RKO (cell line): ENCODE data around the gene C3orf20.
A peak's percentile ranks its signal among the peaks of the same experiment; 100 is the strongest.
"Not testable (repeated sequence)": the region's sequence is repeated elsewhere in the genome, so short reads cannot be mapped to it uniquely, and the experiment has no call there.

Experiments used
- DNase-seq: peaks from one replicate; pipeline ENCODE4 v3.0.0-alpha.2; 2016; ENCODE audit warnings: low spot score

The C3orf20 gene

DNA sequence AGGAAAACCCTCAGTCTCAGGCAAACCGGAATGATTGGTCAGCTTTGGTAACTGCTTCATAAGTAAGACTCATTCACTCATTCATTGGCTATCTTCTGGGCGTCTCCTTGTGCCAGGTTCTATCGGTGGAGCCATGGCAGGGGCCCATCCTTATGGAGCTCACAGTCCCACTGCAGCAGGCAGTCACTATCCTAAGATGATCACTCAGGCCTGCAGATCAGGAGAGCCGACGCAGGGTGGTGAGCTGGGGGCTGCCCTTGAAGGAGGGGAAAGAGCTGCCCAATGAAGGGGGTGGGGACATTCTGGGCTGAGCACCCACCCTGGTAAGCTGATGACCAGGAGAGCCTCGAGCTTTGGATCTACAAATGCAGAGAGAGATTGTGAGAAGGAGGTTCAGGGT is 123.3 kb downstream of the C3orf20 start:
- no peak for DNase-seq

DNA sequence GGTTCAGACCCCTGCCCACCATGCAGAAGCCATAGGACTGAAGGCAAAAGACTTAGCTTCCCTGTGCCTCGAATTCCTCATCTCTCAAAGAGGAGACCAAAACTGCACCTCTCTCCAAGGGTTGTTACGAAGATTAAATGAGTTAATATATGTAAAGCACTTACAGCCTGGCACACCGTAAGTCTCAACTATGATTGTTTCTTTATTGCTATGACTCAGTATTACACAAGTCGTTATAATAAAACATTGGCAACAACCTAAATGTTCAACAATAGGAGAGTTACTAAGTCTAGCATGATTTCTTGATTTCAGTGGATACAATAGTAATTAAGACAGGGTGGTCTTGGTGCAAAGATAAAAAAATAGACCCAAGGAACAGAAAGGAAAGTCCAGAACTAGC is 124.2 kb downstream of the C3orf20 start:
- peak; percentile 18 for DNase-seq

DNA sequence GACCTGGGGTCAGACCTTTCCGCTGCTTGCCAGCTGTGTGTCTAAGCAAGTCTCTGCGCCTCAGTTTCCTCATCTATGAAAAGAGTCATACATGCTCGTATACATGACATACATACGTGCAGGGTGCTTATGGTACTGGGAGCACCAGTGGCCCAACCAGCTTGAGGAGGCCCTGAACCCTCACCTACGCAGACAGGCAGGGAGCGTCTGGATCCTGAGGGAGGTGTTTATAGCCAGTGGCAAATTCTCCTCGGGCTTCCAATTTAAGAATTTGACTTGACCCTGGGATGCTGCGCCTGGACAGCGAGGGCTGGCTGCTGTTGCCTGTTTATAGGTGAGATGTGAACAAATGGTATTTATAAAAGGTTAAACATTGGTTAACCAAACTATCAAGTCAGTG is 126.1 kb downstream of the C3orf20 start:
- no peak for DNase-seq

DNA sequence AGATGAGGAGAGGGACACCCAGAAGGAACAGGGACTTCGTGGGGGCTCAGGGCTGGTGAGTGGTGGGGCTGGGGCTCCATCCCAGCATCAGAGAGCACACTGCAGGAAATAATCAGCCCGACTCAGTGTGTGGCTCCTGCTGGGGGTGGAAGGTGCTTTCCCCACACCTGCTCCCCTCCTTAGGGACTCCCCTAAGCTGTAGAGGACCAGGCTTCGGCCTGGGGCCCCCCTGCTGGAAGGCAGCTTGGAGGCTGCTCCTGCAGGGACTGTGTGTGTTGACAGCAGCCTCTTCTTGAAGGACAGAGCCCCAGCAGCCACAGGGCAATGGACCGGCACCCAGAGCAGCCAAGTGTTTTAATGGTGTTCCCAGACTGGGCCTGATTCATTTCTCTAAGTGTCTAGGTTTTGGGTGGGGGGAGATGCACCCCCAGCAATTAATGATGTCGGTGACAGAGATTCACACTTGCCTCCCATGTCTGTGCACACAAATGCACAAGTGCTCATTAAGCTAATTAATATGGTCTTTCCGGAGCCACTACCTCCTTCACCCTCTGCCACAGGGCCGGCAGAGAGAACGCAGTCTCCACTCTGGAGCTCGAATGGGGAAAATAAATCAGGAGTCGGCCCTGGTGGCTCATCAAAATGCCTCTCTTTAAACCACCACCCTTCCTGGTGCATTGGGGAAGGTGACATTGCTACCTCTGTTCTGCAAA is 126.9 kb downstream of the C3orf20 start:
- DNase-seq = no peak

DNA sequence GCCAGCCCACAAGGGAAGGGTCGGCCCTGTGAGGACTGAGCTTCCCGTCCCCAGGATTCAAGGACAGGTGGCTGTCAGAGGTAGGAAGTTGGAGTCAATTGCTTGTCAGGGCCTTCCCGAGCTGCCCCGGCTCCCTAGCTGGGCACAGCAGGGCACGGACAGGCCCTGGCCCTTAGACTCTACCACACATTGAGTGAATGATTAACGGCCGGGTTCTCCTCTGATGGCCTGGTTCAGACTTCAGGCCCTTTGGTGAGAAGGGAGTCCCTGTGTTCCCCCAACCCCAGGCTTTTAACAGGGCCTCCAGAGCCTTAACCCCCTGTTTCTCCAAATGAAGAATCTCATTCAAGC is 127.4 kb downstream of the C3orf20 start:
- no peak for DNase-seq

DNA sequence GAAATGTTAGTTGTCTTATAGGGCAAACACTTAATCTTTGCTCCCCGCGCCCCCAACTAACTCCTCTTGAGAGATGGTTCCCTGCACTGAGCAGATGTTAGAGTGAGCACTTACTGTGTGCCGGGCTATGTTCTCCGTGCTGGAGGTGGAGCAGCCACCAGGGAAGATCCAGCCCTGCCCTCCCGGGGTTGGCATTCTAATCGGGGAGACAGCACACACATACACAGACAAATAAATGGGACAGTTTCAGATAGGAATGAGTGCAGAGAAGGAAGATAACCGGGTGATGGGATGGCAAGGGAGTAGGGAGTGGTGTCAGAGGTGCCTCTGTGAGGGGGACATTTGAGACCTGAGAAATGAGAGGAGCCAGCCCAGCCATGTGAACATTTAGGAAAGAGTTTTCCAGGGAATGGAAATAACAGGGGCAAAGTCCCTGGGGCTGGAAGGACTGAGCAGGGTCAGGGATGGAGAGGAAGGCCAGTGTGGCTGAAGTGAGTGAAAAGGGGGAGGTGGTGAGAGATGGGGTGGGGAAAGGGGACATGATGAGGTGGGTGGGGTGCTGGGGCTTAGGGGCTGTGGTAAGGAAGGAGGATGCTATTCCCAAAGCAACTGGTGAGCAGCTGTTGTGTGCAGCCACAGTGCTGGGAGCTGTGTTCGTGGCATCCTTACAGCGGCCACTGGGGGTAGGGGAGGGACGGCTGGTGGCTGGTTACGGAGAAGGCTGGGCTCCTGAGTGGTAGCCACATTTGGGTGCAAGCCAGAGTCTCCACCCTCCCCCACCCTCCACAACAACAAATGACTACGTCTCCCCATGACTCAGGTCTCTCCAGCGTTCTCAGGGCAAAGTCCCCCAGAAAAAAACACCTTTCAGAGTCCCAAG is 128.4 kb downstream of the C3orf20 start:
- DNase-seq = no peak

DNA sequence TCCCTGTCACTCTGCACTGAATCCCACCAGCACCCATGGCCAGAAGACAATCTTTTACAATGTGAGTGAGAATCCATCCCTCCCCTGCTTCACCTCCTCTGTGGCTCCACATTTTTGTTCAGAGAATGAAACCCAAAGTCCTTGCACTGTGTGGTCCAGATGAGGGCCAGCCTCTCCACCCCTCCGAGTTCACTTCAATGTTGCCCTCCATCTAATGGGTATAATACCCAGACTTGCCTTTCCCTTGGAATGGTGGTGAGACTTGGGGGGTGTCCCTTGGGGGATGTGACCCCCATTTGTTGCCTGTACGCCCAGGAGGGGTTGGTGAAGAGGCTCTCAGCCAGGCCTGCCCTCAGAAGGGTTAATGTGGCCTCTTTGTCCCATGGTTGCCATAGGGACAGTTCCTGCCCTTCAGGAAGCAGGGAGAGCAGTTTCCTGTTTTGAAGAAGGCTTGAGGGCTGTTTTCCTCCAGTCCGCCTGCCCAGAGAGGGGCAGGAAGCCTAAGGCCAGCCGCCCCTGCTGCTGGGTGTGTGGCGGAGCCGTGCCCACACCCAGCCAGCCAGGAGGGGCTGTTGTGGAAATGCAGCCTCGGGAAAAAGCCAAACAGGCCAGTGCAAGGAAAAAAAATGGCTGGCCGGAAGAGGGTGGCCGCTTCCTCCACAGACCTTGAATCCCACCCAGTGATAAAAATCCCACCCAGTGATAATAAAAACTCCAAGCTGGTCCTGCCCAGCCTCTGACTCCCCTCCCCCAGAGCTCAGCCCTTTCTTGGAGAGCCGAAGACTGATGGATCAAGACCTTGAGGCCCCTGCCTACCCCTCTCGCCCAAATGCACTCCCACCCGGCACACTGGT is 129.3 kb downstream of the C3orf20 start:
- DNase-seq = no peak

DNA sequence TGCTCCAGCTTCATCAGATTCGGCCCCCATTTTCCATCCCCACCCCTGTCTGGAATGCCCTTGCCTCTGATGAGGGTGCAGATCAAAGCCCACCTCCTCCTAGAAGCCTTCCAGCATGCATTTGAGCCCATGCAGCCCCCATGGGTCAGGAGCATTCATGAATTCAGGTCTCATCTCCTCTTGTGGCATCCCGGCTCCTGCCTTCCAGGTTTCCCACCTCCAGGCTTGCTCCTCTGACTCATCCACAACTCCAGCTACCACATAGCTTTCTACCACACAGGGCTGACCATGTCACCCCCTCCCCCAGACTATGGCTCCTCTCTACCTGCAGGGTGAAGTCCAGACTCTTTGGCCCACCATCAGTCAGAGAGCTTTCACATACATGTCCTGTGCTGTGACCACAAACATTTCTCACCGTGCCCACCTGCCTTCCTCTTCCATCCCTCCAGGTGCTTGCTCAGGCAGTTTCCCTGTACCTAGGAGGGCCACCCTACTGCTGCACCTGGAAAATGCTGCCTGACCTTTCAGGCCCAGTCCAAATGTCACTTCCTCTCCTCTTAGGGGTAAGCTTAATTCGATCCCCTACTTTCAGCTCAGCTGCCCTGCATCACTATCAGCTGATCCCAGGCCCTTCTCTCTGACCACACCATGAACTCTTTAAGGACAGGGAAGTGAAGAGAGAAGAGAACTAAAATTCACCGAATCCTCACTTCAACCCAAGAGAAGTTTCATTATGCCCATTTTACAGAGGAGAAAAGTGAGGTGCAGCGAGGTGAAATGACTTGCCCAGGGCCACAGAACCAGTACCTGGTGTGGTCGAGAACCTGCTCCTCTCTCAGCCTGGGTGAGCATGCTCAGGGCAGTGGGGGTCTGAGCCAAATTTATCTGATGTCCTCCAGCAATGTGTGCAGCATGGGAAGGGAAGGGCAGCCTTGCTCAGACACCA is 130.2 kb downstream of the C3orf20 start:
- no peak for DNase-seq

DNA sequence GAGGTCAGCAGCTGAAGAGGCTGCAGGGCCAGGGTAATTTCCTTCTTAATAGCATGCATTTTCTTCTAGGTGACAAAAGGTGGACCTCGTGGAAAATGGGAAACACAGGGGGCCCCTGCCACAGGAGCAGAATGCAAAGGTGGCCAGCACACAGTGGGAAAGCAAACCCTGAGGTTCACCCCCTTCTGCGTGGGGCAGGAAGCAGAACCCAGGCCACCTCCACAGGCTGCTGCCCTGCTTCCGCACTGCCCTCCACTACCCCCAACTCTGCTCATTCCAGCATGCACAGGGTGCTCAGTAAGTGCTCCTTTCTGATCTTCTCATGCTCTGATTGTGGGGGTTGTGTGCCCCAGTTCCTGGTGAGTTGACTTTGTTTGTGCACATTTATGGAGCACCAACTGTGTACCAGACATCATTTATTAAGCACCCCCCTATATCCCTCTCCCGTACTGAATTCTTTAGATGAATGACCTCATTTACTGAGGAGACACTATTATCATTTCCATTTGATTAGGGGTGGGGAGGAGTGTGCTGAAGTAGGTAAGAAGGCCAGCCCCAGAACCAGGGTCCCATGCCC is 131.1 kb downstream of the C3orf20 start:
- DNase-seq = no peak

DNA sequence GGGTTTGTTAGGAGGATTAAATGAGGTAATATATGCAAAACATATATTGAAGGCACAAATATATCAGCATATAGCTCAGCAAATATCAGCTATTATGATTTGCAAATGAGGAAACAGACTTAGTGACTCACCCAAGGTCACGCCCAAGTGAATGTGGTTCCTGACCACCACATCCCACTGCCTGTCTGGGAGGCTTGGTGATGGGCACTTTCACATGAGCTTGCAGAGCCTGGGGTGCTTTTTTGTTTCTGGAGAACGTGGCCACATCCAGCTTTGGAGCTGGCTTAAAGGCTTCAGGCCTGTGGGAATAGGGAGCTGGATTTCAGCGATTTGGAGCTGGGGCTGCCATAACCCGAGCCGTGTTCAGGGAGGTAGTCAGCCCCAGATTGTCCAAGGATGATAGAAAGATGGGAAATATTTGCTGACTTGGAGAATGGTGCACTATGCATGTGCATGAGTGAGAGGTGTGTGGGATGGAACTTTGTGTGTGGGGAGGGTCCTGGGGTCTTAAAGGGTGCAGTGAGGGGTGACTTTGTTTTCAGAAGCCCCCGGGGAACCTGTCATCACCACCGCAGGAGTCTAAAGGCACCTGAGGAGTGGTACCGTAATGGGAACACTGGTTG is 131.8 kb downstream of the C3orf20 start:
- no peak for DNase-seq

DNA sequence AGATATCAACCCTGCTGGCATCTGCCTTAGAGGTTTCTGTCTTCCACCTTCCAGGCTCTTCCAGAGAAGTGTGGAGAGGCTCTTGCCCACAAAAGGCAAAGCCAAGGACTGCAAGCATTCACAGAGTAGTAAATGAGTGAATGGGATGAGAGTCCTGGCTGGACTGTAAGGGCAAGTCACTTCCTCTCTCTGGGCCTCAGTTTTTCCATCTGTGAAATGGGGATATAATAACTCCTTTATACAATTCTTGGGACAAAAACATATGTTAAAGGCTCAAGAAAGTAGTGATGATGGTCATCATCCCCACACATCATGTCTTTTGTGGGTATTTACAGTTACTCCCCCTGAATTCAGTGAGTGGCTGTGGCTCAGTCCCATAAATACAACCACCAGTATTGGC is 133.1 kb downstream of the C3orf20 start:
- DNase-seq = no peak

DNA sequence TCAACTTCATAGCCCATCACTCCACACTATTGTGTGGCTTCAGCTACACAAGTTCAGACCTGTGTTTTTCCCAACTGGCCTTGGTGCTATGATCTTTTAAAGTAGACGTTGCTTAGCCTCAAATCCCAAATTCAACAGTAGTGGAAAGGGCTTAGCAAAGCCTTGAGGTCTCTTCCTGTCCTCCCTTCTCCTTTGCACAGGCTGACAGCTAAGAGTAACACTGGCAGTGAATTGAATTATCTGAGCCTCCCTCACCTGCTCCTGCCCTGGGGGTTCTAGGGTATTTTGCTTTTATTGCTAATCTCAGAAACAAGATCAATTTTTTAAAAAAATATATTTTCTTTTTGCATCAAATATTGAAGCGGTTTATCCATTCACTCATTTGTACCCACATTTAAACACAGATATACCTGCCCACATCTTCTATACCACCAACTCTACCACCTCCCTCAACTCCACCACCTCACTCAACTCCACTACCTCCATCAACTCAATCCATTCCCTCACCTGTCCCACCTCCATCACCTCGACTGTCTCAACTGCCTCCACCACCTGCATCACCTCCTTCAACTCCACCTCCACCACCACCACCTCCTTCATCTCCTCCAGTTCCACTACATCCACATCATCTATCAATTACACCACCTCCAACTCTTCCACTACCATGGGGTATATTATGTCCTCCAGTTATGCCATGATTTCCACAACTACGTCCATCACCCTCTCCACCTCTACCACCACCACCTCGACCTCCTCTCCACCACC is 133.7 kb downstream of the C3orf20 start:
- no peak for DNase-seq

DNA sequence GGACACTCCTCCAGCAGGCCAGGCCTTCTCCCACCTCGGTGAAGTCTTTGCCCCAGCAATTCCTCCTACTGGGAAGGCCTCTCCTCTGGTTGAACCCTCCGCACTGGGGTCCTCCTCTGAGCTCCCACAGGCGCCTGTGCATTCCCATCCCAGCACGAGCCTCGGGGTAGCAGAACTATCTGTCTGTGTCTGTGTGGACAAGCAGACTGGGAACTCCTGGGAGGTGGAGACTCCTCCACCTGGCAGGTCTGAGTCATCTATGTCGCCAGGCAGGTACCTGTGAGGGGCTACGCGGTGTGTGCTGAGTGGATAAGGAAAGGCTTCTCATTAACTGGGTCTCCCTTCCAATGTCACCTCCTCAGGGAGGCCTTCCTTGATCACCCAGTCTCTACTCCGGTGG is 134.7 kb downstream of the C3orf20 start:
- DNase-seq = not testable (repeated sequence)

DNA sequence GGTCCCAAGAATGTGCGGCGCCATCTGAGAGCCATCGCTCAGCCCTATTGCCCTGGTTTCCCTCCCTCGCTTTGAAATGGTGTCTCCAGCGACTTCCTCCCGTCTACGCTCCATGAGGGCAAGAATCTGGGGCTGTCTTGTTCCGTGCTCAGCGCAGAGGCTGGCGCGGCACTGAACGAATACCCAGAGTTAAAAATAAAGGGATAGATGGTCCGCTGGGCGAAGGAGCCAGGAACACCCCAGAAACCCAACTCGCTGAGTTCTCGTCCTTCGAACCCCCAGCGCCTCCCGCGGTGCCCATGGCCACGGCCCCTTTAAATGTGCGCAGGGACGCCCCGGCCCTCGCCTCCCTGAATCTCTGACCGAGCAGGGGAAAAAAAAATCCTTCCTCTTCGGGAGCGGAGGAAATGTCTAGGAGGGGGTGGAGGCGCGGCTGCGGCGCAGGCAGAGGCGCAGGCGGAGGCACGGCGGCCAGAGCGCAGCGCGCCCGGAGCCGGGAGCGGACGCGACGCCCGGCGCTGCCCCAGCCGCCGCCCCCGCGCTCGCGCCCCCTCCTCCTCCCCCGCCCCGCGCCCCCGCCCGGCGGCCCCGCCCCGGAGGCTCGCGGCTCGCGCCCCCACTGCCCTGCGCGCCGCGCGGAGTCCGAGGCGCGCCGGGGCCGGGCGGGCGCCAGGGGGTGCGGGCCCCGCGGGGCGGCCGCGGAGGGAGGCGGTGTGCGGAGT is 135.3 kb downstream of the C3orf20 start:
- DNase-seq = no peak

DNA sequence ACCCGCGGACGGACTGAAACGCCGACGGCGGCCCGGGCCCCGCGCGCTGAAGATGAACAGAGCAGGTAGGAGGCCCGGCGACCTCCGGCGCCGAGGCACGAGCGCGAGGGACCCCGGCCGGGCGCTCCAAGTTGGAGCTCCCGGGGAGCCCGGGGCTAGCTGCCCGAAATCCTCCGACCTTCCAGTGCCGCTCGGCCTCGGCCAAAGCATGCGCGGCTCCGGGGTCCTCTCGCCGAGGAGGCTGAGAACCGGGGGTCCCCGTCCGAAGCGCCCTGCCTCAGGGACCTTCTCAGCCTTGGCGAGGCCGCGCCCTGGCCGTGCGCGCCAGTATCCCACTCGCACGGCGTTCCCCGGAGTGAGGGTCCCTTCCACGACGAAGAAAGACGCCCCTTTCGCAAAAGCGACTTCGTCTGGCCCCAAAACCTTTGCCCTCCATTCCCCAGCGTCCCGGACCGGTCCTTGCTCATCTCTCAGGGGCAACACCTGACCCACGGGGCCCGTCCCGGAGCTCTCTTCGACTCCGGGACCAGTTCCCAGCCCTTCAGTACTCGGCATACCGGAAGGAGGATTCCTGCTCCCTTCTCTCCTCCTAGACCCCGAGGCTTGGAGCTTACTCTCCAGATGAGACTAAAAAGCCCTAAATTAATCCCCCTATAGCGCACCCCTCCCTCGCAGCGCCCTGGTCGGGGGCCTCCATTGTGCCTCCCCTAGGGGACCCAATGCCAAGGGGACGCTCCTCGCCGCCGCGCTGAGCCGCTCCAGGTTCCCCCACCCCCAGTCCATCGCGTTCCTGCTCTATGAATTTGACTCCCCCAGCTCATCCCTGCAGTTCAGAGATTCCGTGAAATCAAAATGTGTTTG is 136.1 kb downstream of the C3orf20 start:
- no peak for DNase-seq

DNA sequence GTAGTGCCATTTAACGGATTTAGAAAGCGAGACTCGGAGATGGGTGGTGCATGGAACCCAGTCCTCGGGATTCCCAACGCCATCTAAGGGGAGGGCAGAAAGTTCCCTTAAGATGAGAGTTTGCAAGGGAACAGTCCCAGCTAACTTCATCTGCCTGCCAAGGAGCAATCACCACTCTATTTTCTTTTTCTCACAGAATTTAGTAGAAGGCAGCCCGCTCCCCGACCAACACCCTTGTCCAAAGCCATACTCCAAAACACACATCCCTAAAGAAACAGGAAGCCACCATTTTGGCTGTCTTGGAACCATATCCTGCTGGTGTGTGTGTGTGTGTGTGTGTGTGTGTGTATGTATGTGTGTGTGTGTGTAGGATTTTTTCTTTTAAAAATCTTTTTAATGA is 136.7 kb downstream of the C3orf20 start:
- no peak for DNase-seq

DNA sequence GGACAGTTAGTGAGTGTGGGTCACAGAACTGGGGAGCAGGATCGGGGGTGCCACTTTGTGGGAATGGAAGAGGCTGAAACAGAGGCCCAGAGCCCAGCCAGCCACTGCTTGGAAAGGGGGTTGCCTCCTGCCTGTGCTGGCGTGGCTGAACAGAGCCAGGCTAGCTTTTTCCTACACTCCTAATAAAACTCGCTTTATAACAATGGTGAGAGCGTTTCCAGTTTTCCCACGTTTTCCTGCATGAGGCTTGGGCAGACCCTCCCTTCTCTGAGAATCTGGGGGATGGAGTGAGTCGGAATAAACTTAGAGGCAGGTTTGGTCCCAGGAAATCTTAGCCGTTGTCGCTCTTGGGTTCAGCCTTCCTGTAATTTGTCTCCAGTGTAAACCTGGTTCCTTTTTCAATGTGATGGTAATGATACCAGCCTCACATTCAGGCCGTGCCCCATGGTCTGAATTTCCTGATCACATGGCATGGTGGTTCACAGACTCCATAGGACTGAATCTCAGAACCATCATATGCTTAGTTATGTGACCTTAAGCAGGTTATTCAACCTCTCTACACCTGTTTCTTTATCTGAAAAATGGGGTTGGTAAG is 137.4 kb downstream of the C3orf20 start:
- no peak for DNase-seq

DNA sequence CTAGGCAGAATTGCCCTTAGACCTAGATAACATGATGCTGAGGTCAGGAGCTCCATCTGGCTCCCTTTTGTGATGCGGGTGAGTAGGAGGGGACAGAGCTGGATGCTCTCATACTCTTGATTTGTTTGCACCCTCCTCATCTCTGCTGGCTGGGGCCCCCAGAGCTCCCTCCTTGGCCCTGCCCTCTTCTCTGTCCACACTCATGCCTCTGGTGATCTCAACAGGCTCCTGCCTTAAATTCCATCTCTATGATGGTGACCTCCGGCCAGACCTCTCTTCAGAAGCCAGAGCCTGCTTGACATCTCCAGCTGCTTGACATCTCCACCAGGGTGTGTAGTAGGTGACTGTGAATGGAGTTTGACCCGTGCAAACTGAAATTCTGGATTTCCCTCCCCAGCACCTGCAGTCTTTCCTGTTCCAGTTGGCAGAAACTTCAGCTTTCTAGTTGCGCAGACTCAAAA is 139.5 kb downstream of the C3orf20 start:
- DNase-seq = no peak
